Breast epithelium (tissue), 3 donors: ENCODE measurements around the gene MTSS2.

Experiments used
- CTCF ChIP-seq, 3 donors: fragments of 450-650 bp; IDR thresholded peaks; one replicate each; pipeline ENCODE4 v1.5.1; 2016 to 2017; ENCODE audit warnings: antibody characterized with exemption in 3 of 3, mild to moderate bottlenecking in 3 of 3, moderate library complexity in 3 of 3
- POLR2A ChIP-seq: fragments of 450-650 bp; IDR thresholded peaks from one replicate; pipeline ENCODE4 v1.6.1; 2016; ENCODE audit warnings: antibody characterized with exemption, mild to moderate bottlenecking, moderate library complexity
- POLR2AphosphoS5 ChIP-seq, 3 donors: sonication (generic); formaldehyde crosslinking; IDR thresholded peaks; one replicate each; pipeline ENCODE4 v1.6.1; 2017; ENCODE audit warnings: antibody characterized with exemption in 3 of 3

GRCh38 chr16:70689970-70690891 lies 4.4 kb upstream of the MTSS2 start:
- no peak for TF ChIP-seq POLR2A
- TF ChIP-seq CTCF (IDR thresholded peaks at IDR 0.05): no peak
- TF ChIP-seq POLR2AphosphoS5 (IDR thresholded peaks at IDR 0.05): no peak
